Activated CD8-positive, alpha-beta memory T cell treated with anti-CD3 and anti-CD28 coated beads, Interleukin-2, amount 50 U/mL, for 4 hours (primary cell): ENCODE results near the gene PRR7.
"Not testable (repeated sequence)": the region's sequence is repeated elsewhere in the genome, so short reads cannot be mapped to it uniquely, and the experiment has no call there.

ENCODE experiments used
- DNase-seq: peaks from one replicate; pipeline ENCODE4 v3.0.0-alpha.2; 2020

PRR7 gene, protein sequence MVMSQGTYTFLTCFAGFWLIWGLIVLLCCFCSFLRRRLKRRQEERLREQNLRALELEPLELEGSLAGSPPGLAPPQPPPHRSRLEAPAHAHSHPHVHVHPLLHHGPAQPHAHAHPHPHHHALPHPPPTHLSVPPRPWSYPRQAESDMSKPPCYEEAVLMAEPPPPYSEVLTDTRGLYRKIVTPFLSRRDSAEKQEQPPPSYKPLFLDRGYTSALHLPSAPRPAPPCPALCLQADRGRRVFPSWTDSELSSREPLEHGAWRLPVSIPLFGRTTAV

DNA sequence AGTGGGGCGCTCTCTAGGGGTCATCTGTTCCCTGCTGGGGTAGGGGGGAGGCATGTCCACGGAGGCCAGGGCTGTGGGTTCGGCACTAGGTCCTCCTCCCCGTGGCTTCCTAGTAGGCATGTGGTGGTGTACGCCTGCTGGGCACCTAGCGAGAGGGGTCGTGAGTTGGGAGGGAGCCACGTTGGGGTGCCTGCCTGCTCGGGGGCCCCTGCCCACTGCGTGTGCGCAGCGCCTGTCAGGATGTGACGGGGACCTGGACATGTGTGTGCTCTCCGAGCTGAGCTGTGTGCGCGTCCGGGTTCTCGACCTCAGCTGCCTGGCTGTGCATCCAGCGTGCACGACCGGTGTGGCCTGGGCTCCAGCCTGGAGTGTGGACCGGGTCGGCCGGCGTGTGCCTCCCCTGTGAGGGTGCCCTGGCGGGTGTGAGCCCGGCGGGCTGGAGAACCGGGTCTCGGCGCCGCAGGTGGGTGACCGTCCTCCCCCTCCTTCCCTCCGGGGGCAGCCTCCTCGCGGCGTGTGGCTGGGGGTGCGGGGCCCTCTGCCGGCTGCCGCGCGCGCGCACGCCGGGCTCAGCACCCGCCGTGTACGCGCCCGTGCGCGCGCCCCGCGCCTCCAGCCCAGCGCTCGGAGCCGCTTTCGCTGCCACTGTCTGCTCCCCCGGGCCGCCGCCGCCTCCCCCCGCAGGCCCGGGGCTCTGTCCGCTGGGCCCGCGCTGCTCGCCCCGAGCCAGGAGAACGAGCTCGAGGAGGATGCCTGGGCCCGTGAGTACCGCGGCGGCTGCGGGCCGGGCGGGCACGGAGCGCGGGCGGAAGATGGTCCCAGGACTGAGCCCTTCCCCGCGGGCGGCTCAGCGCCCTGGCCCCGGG, at the start of gene PRR7:
Gene PRR7, plus strand, starts transcription at position 615 of the 866 bp plus-strand sequence. CDS start 8,254 bp downstream, outside the sequence.
- DNase-seq: peak; percentile 79

GRCh38 chr5:177397875-177398390, 48.7 kb upstream of the PRR7 start:
- no peak for DNase-seq

- DNase-seq: no peak
Measured at GRCh38 chr5:177399997-177400868, 46.4 kb upstream of the PRR7 start, which contains the start of gene PFN3. Gene PFN3 (minus strand): TSS chr5:177400661. CDS start chr5:177400576, 85 bp downstream.

GRCh38 chr5:177402271-177403043, 44.2 kb upstream of the PRR7 start:
- peak; percentile 62 for DNase-seq

DNA sequence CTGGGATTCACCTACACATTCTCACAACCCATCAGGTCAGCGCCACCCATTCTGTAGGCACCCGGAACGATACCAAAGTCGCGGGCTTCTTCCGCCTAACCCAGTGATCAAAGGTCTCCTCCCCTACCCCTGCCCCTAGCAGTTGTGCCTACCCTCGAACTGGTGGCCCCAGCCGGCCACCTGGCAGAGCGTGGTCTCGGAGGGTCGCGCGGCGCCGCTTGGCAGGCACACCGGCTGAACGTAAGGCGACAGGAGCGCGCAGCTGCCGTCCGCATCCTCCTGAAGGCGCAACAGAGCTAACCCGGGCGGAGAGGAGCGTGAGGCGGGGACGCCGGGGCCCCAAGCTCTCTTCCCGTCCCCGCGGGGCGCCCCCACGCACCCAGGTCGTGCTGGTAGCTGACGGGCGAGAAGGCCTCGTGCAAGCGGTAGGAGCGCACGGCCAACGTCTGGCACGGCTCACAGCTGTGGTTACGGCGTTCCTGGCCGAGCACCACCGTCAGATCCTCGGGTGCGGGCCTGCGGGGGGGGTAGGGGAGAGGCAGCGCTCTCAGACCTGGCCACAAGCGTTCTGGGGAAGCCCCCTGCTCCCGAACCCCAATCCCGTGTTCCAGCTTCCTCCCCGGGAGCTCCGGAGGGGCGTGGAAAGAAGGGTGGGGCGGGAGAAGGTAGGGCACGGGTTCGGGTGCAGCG, 43.4 kb upstream of the PRR7 start:
- peak; percentile 56 for DNase-seq

DNA sequence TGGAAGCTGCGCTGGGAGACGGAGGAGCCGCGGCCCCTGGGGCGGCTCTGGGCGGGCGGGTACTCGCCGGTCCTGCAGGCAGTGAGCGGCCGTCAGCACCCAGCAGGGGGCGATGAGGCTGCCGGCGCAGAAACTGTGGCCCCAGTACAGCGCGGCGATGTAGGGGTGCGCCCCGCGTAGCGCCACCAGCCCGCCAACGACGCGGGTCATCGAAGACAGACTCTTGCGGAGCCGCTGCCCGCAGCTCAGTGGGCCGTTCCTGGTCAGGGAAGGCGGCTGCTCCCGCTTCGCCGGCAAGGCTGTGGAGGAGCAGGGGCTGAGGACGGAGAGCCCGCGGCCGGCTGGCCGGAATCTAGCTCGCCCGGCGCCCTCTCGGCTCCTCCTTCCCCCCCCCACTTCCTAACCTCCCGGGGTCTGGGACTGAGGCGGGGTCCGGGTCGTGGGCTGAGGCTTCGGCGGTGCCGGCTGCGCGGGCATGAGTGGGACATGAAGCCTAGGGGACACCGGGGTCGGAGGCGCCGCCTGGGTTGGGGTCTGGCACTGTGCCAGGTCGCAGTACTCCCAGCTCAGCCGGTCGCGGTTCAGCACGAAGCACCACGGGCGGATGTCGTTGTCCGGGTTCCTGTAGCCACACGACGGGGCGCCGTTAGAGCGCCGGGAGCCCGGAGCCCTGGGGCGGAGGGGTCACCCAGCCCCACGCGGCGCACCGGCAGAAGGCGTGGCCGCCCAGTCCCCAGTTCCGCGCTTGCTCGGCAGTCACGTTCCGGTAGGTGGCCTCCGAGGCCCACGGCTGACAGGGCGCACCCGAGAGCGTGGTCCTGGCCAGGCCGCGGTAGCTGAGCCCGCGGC, 42.6 kb upstream of the PRR7 start:
- DNase-seq: peak; percentile 85

DNA sequence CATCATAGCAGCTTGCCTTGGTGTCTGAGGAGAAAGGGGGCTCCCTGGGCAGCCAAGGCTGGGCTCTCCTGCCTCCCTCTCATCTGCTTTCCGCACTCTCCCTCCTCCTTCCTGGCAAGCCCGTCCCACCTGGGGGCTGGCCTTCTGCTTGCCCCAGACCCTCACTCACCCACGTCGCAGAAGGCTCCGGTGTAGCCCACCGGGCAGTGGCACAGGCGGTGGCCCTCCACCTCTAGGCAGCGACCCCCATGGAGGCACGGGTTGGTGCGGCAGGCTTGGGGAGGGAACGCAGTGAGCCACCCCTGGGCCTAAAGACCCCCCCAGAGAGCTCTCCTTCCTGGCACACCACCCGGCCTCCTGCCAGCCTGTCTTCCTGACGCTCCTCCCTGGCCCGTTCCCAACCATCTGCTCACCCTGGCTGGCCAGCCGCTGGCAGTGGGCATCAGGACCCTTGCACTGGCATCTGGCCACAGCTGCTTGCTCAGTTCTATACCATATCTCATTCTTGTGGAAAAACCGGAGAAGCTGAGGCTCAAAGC, 41.9 kb upstream of the PRR7 start:
- DNase-seq: no peak

GRCh38 chr5:177405312-177405711, 41.3 kb upstream of the PRR7 start:
- DNase-seq: no peak

GRCh38 chr5:177405805-177406204, 40.8 kb upstream of the PRR7 start:
- no peak for DNase-seq

DNA sequence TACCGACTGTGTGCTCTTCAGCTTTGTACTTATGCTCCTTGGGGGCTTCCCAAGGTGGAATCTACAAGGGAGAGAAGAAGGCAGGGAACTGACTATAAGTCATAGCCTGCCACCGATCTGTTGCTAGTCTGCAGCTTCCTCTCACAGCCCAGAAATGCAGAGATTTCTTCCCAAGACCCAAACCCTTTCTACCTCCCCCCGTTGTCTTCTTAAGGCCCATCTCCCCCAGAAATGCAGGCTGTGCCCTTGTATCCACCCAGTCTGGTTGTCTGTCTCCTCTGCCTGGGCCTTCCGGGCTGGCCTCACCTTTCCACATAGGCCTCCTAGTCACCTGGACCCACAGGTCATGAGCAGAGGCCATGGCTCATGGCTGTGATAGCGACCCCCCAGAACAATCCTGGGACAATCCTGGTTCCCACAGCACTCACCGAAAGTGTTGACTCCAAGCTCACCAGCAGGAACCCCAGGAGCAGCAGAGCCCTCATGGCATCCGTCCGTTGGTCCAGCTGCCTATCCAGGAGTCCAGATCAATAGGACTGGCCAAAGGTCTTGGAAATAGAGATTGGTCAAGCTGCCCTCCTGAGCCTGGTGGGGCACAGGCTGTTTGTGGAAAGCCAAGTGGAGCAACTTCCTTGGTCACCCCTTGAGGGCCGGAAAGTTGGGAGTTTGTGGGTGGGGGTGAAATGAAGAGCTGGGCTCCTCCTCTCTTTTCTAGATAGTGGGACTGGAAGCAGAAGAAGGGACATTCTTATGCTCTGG, 37.4 kb upstream of the PRR7 start, which contains the start of gene F12:
Gene F12, minus strand, starts transcription at position 522 of the 759 bp plus-strand sequence. Its CDS starts 37 bp downstream, at position 485.
- DNase-seq: no peak

DNA sequence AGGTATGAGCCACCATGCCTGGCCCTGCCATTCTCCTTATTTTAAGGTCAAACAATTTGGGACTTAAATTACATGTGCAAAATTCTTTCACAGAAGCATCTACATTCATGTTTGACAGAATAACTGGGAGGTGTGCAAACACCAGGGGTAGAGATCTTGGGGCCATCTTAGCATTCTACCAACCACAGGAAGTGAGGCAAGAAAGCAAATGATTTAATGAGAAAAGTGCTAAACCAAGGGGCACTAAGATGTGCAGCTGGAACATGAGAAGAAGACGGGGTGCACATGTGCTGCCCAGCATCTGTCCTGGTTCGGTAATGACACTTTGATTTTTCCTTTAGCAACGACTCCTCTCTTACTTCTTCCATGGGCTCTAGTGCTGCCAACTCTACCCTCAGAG, 36.0 kb upstream of the PRR7 start:
- DNase-seq: no peak

DNA sequence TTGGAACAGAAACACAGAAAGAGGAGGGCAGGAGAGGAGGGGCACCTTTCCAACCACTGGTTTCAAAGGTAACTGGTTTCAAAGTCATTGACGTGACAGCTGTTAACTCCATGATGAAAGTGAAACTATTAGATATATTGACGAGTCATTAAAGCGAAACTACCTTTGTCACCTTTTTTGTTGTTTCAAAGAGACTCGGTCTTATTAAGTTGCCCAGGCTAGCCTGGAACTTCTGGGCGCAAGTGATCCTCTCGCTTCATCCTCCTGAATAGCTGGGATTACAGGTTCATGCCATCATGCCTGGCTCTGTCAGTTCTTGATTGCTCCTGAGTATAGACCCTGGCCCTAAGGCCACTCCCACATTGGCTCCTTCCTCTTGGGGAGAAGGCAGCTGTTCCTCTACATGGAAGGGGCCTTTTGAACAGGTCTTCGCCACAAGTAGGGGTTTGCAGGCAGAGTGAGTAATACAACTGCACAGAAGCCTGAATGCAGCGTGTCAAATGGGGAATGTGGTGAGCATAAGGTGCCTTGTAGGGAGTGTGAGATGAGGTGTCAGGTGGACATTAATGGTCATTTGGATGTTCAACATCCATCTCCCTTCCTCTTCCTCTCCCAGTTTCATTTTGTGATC, 33.9 kb upstream of the PRR7 start:
- DNase-seq: no peak

DNA sequence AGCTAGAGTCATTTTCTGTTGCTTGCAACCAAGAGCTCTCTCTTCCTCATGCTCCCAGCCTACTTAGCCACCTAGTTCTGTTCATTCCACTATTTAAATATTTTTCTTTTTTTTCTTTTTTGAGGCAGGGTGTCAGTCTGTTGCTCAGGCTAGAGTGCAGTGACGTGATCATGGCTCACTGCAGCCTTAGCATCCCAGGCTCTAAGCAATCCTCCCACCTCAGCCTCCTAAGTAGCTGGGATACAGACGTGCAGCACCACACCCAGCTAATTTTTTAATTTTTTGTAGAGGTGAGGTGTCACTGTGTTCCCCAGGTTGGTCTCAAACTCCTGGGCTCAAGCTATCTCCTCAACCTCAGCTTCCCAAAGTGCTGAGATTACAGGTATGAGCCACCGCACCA, 32.1 kb upstream of the PRR7 start:
- DNase-seq: no peak

- not testable (repeated sequence) for DNase-seq
Measured at GRCh38 chr5:177417081-177417480, 29.5 kb upstream of the PRR7 start.

DNA sequence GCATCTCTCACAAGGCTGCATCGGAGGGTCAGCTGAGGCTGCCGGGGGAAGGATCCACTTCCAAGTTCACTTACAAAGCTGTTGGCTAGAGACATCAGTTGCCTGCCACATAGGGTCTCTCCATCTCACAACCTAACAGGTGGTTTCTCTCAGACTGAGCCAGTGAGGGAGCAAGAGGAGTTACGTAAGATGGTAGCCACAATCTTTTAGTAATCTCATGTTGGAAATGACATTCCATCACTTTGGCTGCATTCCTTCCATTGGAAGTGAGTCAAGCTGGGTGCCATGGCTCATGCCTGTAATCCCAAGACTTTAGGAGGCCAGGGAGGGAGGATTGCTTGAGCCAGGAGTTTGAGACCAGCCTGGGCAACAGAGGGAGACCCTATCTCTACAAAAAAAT, 27.6 kb upstream of the PRR7 start:
- no peak for DNase-seq

- not testable (repeated sequence) for DNase-seq
Measured at GRCh38 chr5:177420472-177420871, 26.1 kb upstream of the PRR7 start.

GRCh38 chr5:177421062-177421798, 25.4 kb upstream of the PRR7 start:
- DNase-seq: no peak

- DNase-seq: no peak
Measured at GRCh38 chr5:177423671-177424070, 22.9 kb upstream of the PRR7 start.
